IMR-90 (cell line): ENCODE data around the gene PFAS. TPM values are rescaled to one million over a fixed set of nuclear protein-coding genes. Genes with fewer than 3 reads are reported as not detected.

Source experiments
- ATAC-seq: fragments of 200-7000 bp; cut with Tn5 transposase; 2 replicates; pipeline ENCODE4 v1.9.1; 2020; ENCODE audit warnings: low read depth, mild to moderate bottlenecking, moderate library complexity
- BruUV-seq: library from RNA; stranded (reverse); fragments of 400-500 nt; replicated peaks from 2 replicates; lab custom pipeline; 2021; lab: Mats Ljungman, UMichigan
- CTCF ChIA-PET: fragments of 300-600 bp; formaldehyde crosslinking; extraction: SDS; loops from one replicate; lab custom pipeline; 2021; ENCODE audit warnings: antibody characterized with exemption; lab: Yijun Ruan, JAX
- POLR2A ChIA-PET: fragments of 300-600 bp; sonication (Branson Sonifier 250); formaldehyde crosslinking; loops from one replicate; lab custom pipeline; 2022; ENCODE audit warnings: antibody characterized with exemption; ENCODE audit not compliant: unreplicated experiment; lab: Charles Lee
- DNase-seq: peaks from one replicate; pipeline ENCODE4 v3.0.0; 2013
- H2AFZ ChIP-seq: replicated peaks from 2 replicates; pipeline ENCODE3; 2013; ENCODE audit warnings: low read length, mild to moderate bottlenecking; ENCODE audit not compliant: poor library complexity
- H2AK5ac ChIP-seq: 2 replicates; pipeline ENCODE4 v1.6.1; 2013; ENCODE audit warnings: low read depth, low read length, inconsistent platforms
- H2AK9ac ChIP-seq: replicated peaks from 2 replicates; pipeline ENCODE3; 2013; ENCODE audit warnings: mild to moderate bottlenecking, low read depth, low read length, moderate library complexity; ENCODE audit not compliant: poor library complexity
- H2BK120ac ChIP-seq: 2 replicates; pipeline ENCODE4 v1.6.1; 2013; ENCODE audit warnings: low read depth, low read length, inconsistent platforms
- H2BK15ac ChIP-seq: 3 replicates; pipeline ENCODE4 v1.6.1; 2013; ENCODE audit warnings: low read depth, low read length, inconsistent platforms
- H2BK20ac ChIP-seq: 2 replicates; pipeline ENCODE4 v1.6.1; 2013; ENCODE audit warnings: low read depth, mild to moderate bottlenecking, inconsistent platforms, low read length, moderate library complexity
- H2BK5ac ChIP-seq: 2 replicates; pipeline ENCODE4 v1.6.1; 2013; ENCODE audit warnings: mild to moderate bottlenecking, low read depth, low read length, inconsistent platforms; ENCODE audit not compliant: poor library complexity, severe bottlenecking
- H3K14ac ChIP-seq: replicated peaks from 2 replicates; pipeline ENCODE4 v1.6.1; 2013; ENCODE audit warnings: low read depth, low read length, inconsistent platforms
- H3K18ac ChIP-seq: 2 replicates; pipeline ENCODE4 v1.6.1; 2013; ENCODE audit warnings: low read depth, low read length, control low read depth
- H3K23ac ChIP-seq: 2 replicates; pipeline ENCODE4 v1.6.1; 2013; ENCODE audit warnings: low read depth, low read length, inconsistent platforms
- H3K27ac ChIP-seq: 2 replicates; pipeline ENCODE4 v1.5.1; 2013; ENCODE audit warnings: mild to moderate bottlenecking, control low read depth, low read length; ENCODE audit not compliant: insufficient read depth
- H3K27me3 ChIP-seq: 2 replicates; pipeline ENCODE4 v1.6.1; 2013; ENCODE audit warnings: low read length; ENCODE audit not compliant: control insufficient read depth, insufficient read depth
- H3K36me3 ChIP-seq: 2 replicates; pipeline ENCODE4 v1.6.1; 2013; ENCODE audit warnings: low read length, mixed read lengths; ENCODE audit not compliant: control insufficient read depth, insufficient read depth
- H3K4ac ChIP-seq: 2 replicates; pipeline ENCODE4 v1.6.1; 2013; ENCODE audit warnings: low read depth, low read length, inconsistent platforms
- H3K4me1 ChIP-seq: 2 replicates; pipeline ENCODE4 v1.6.1; 2013; ENCODE audit warnings: low read length, mixed read lengths; ENCODE audit not compliant: control insufficient read depth, insufficient read depth
- H3K4me2 ChIP-seq: 2 replicates; pipeline ENCODE4 v1.6.1; 2013; ENCODE audit warnings: low read depth, mild to moderate bottlenecking, control low read depth, low read length, moderate library complexity
- H3K4me3 ChIP-seq: 2 replicates; pipeline ENCODE4 v1.5.1; 2013; ENCODE audit warnings: low read depth, mild to moderate bottlenecking, control low read depth, low read length, moderate library complexity; ENCODE audit not compliant: insufficient read depth
- H3K56ac ChIP-seq: 2 replicates; pipeline ENCODE4 v1.6.1; 2013; ENCODE audit warnings: low read length, inconsistent platforms; ENCODE audit not compliant: insufficient read depth; ENCODE audit errors: extremely low read depth
- H3K79me1 ChIP-seq, 2 experiments: 2 replicates each; pipeline ENCODE4 v1.6.1; 2013; ENCODE audit warnings: low read length in 2 of 2, inconsistent platforms in 1 of 2, low read depth in 1 of 2
- H3K9ac ChIP-seq: 2 replicates; pipeline ENCODE4 v1.6.1; 2013; ENCODE audit warnings: low read depth, low read length, control low read depth
- H3K9me1 ChIP-seq: 2 replicates; pipeline ENCODE4 v1.6.1; 2013; ENCODE audit warnings: low read length, inconsistent platforms; ENCODE audit not compliant: insufficient read depth
- H3K9me3 ChIP-seq: 2 replicates; pipeline ENCODE4 v1.6.1; 2013; ENCODE audit warnings: low read length; ENCODE audit not compliant: control insufficient read depth, insufficient read depth
- H4K20me1 ChIP-seq: 2 replicates; pipeline ENCODE4 v1.6.1; 2013; ENCODE audit warnings: low read length, inconsistent platforms; ENCODE audit not compliant: insufficient read depth
- H4K5ac ChIP-seq: 2 replicates; pipeline ENCODE4 v1.6.1; 2013; ENCODE audit warnings: mild to moderate bottlenecking, low read depth, low read length, control low read depth
- H4K8ac ChIP-seq, 2 experiments: 2 replicates each; pipeline ENCODE4 v1.6.1; 2013; ENCODE audit warnings: low read depth in 2 of 2, low read length in 2 of 2, control low read depth in 1 of 2, inconsistent platforms in 1 of 2
- H4K91ac ChIP-seq: 2 replicates; pipeline ENCODE4 v1.6.1; 2013; ENCODE audit warnings: low read depth, low read length, inconsistent platforms; ENCODE audit not compliant: insufficient read depth
- RAD21 ChIP-seq: IDR thresholded peaks from 2 replicates; pipeline ENCODE4 v1.6.1; 2012; ENCODE audit warnings: low read length, improper control_type of control experiment
- WGBS, 2 experiments: methylation state at CpG; one replicate each; pipeline versions ENCODE4 v1.1.5 to v1.1.7; 2013; ENCODE audit warnings: missing lambda C conversion rate in 2 of 2; ENCODE audit not compliant: insufficient read length in 1 of 2; ENCODE audit errors: extremely low coverage in 2 of 2; 5-methylcytosine and 5-hydroxymethylcytosine counted together
- dilution Hi-C: fragments of 300-500 bp; cut with HindIII; formaldehyde crosslinking; loops from one replicate; pipeline ENCODE4 v1.14.3; 2018; ENCODE audit warnings: low sequenced_read_pairs; ENCODE audit not compliant: unreplicated experiment
- in situ Hi-C: fragments of 300-500 bp; cut with MboI; formaldehyde crosslinking; loops from 3 replicates; pipeline ENCODE4 v1.14.3; 2019; ENCODE audit warnings: low sequenced_read_pairs, inconsistent platforms, mixed read lengths
- intact Hi-C: fragments of 100-400 bp; cut with micrococcal nuclease; formaldehyde crosslinking; loops from 2 replicates; pipeline ENCODE4 v1.10.0; 2022
- polyA plus RNA-seq, 3 experiments: library from polyadenylated mRNA; depleted of rRNA; stranded (reverse); fragments of >200 nt; gene quantifications; 2 replicates each; pipeline ENCODE4 v1.2.3, GENCODE V29; 2012; ENCODE audit warnings: low replicate concordance in 1 of 3
- total RNA-seq: library from RNA; depleted of rRNA; stranded (reverse); fragments of >200 nt; gene quantifications from 2 replicates; pipeline ENCODE4 v1.2.3, GENCODE V29; 2012

PFAS gene
- total and polyA plus RNA-seq, 2 of the 4 experiments (the other 2 are of a cell fraction), result 20.7 to 26.2 TPM

DNA sequence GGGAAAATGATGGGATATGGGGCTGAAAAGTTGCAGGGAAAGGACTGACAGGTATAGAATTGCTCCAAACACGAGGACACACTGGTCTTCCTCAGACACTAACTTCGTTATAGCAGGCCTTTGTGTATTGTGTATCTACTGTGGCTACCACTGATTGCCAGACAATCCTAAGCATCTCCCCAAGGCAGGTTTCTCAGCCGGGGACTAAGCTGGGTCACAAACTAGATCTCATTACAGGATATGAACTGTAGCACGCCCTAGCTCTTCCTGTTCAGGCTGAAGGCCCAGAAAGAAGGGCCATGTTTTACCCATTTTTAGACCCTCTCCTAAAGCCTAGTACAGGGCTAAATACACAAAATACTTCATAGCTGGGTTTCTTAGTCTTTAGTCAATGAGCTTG, 34.3 kb downstream of the PFAS start:
- DNase-seq (no peak), ATAC-seq (no peak)
- H3K56ac ChIP-seq, result no peak overlapping the region
- H2AK5ac ChIP-seq, result peak overlapping the region; percentile 8; the same call in 1 of the 2 replicates
- H3K4me1 ChIP-seq, result peaks cover 7% of the 10 kb centered on the region
- H4K91ac ChIP-seq, result peak overlapping the region; percentile 32; the same call in 1 of the 2 replicates
- H3K9ac ChIP-seq, result no peak overlapping the region
- H2BK120ac ChIP-seq, result no peak overlapping the region; the same call in 1 of the 2 replicates
- H3K4me3 ChIP-seq, result no peak overlapping the region
- CTCF ChIA-PET, result no interaction called here
- POLR2A ChIA-PET, result interaction anchor here (0.5 kb wide), 1 partner anchor 47 kb away, joined by 5 read pairs; no protein-coding TSS in a partner anchor
- no TSS peak for BruUV-seq
- no peak overlapping the region for H3K27ac ChIP-seq
- peak overlapping the region in 1 of 2 experiments; percentile 49; a peak in 1 of 4 replicates for H4K8ac ChIP-seq
- H3K14ac ChIP-seq, result 0 out of 2 replicates have a peak overlapping the region, but pooled peaks have one; percentile 68
- no peak overlapping the region for H2AFZ ChIP-seq
- intact Hi-C loops (no loop called here), dilution Hi-C loops (no loop called here), in situ Hi-C loops (no loop called here)
- no peak for TF ChIP-seq RAD21
- H2BK20ac ChIP-seq, result peak overlapping the region; percentile 74; the same call in 1 of the 2 replicates
- H3K79me1 ChIP-seq, result peaks cover 0 to 12% of the 10 kb centered on the region in 2 experiments; a peak in 2 of 4 replicates
- peak overlapping the region; percentile 37 for H2AK9ac ChIP-seq
- no peak overlapping the region for H3K23ac ChIP-seq
- no peak overlapping the region for H3K4me2 ChIP-seq
- H2BK15ac ChIP-seq, result peak overlapping the region; percentile 78; the same call in 1 of the 3 replicates
- WGBS, 2 experiments, result no CpG with 5 or more reads among the region's 4 CpGs
- no peaks in the 10 kb centered on the region for H3K27me3 ChIP-seq
- peaks cover 7% of the 10 kb centered on the region; the same call in 1 of the 2 replicates for H3K9me1 ChIP-seq
- no peaks in the 10 kb centered on the region for H3K9me3 ChIP-seq
- H3K4ac ChIP-seq, result no peak overlapping the region
- H3K18ac ChIP-seq, result no peak overlapping the region
- H4K20me1 ChIP-seq, result no peaks in the 10 kb centered on the region
- H4K5ac ChIP-seq, result no peak overlapping the region
- H2BK5ac ChIP-seq, result no peak overlapping the region
- H3K36me3 ChIP-seq, result no peaks in the 10 kb centered on the region
